Heart left ventricle (tissue), 13 donors: ENCODE data around the gene FZR1.

Experiments
- CTCF ChIP-seq, 12 donors: fragments of 200-600 bp; sonication (generic) in 4 of 12; IDR thresholded peaks; one replicate each; pipeline versions ENCODE4 v1.5.0 to v1.8.0; 2018 to 2022; ENCODE audit warnings: antibody characterized with exemption in 12 of 12, mild to moderate bottlenecking in 5 of 12
- POLR2A ChIP-seq, 2 donors: fragments of 450-650 bp; IDR thresholded peaks; one replicate each; pipeline ENCODE4 v1.6.1; 2017; ENCODE audit warnings: antibody characterized with exemption in 2 of 2, mild to moderate bottlenecking in 2 of 2, moderate library complexity in 2 of 2
- donor health status: ischemic (EF 13 %, LVEDD 7.1; RV severe dilation, severe dysfunction).
- donor health status: DM: no; HTN: yes; CAD: no.
- donor health status: DM: no; HTN: no; CAD: no.
- donor health status: ischemic (EF 25% LVEDD 6.9; RV normal size, moderate dysfunction).
- donor health status: ischemic (EF 25% LVEDD 5.7; RV mildly dilated, moderate dysfunction).
- donor health status: ischemic (EF 35%, LVEDD 5.7; RV mildly dilated, moderate dysfunction).
- donor health status: nonischemic (EF 11% LVEDD 7.7; RV severe dilation, severe dysfunction).
- donor health status: DM: yes; HTN: yes; CAD: no.
- donor health status: PGD.
- donor health status: ischemic (EF 29% LVEDD 5.4; RV normal size, mild dysfunction).
- donor health status: nonischemic (EF 23%, LVEDD 6.1; RV moderate dilation, normal function).

- TF ChIP-seq CTCF (IDR thresholded peaks at IDR 0.05), result no peak
- TF ChIP-seq POLR2A (IDR thresholded peaks at IDR 0.05), result no peak
Observed at GRCh38 chr19:3480383-3481091, 25.6 kb upstream of the FZR1 start, which contains the start of gene SMIM24.
